ENCODE results near the gene PTPRG. TPM values are rescaled to one million over a fixed set of nuclear protein-coding genes. Genes with fewer than 3 reads are reported as not detected.
A peak's percentile ranks its signal among the peaks of the same experiment; 100 is the strongest.

Gene PTPRG
- total RNA-seq, 1 donor = 41.0 TPM

DNA sequence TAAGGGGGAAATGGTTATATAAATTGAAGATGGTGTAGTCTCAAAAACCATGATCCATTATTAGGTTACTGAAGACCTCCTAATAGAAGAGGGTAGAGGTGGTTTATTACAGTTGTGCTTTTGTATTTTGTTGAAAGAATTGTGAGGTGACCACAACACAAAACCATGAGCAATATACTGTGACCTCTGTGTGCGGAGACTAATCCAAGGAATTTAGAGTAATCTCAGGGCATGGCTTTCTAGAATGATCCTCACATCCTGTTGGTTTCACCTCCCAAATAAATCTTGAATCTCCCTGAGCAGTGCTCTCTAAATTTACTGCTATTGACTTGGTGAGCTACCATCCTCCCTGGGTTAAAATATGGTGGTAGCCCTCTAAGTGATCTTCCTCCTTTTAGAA lies 52.3 kb downstream of the PTPRG start:
- no peak overlapping the region for H3K4me3 ChIP-seq (ENCODE audit: low read depth, low read length)
- TF ChIP-seq, protein P1, sequence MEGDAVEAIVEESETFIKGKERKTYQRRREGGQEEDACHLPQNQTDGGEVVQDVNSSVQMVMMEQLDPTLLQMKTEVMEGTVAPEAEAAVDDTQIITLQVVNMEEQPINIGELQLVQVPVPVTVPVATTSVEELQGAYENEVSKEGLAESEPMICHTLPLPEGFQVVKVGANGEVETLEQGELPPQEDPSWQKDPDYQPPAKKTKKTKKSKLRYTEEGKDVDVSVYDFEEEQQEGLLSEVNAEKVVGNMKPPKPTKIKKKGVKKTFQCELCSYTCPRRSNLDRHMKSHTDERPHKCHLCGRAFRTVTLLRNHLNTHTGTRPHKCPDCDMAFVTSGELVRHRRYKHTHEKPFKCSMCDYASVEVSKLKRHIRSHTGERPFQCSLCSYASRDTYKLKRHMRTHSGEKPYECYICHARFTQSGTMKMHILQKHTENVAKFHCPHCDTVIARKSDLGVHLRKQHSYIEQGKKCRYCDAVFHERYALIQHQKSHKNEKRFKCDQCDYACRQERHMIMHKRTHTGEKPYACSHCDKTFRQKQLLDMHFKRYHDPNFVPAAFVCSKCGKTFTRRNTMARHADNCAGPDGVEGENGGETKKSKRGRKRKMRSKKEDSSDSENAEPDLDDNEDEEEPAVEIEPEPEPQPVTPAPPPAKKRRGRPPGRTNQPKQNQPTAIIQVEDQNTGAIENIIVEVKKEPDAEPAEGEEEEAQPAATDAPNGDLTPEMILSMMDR (IDR thresholded peaks at IDR 0.05; ENCODE audit: insufficient read depth, low read depth, low read length) = no peak
- peak; percentile 30 for DNase-seq (ENCODE audit: low read depth)

GRCh38 chr3:61615643-61616042 lies 54.3 kb downstream of the PTPRG start:
- H3K4me3 ChIP-seq (ENCODE audit: low read depth, low read length) = no peak overlapping the region
- no peak for DNase-seq (ENCODE audit: low read depth)
- TF ChIP-seq, protein P1 (IDR thresholded peaks at IDR 0.05; ENCODE audit: insufficient read depth, low read depth, low read length) = no peak

DNA sequence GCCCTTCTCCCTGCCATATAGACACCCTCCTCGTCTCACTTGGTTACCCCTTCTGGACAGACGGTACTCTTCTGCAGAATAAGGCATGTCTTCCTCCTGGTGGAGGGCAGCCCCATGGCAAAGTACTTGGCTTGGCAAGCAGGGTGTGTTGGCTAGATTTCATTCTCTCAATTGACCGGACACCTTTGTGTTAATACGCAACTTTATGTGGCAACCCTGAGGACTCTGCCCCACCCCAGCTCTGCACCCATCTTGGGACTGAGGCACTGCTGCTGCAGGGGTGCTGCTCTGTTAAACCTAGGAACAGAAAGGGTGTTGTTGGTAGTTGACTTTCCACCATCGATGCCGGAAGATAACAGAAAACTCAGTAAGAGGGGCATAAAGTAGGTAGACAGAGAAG lies 55.2 kb downstream of the PTPRG start:
- TF ChIP-seq, protein P1 (IDR thresholded peaks at IDR 0.05; ENCODE audit: insufficient read depth, low read depth, low read length) = no peak
- H3K4me3 ChIP-seq (ENCODE audit: low read depth, low read length) = no peak overlapping the region
- DNase-seq (ENCODE audit: low read depth) = no peak

DNA sequence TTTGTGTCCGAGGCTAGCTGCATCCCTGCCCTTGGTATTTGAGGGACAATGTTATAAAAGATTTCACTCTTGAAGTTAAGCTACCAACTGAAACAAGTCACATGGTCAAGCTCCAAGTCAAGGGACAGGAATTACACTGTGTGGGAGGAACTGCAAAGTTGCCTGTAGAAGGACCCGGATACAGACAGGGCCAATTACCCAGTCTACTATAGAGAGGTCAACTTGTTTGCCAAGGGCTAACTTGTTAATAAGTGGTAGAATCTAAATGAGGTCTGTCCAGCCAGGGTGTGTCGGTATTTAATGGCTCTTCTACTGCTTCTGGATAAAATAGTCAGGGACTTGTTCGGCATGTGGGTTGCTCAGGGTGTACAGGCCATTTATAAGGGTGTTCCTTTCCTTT lies 55.7 kb downstream of the PTPRG start:
- TF ChIP-seq, protein P1 (IDR thresholded peaks at IDR 0.05; ENCODE audit: insufficient read depth, low read depth, low read length) = no peak
- no peak for DNase-seq (ENCODE audit: low read depth)
- H3K4me3 ChIP-seq (ENCODE audit: low read depth, low read length) = no peak overlapping the region

DNA sequence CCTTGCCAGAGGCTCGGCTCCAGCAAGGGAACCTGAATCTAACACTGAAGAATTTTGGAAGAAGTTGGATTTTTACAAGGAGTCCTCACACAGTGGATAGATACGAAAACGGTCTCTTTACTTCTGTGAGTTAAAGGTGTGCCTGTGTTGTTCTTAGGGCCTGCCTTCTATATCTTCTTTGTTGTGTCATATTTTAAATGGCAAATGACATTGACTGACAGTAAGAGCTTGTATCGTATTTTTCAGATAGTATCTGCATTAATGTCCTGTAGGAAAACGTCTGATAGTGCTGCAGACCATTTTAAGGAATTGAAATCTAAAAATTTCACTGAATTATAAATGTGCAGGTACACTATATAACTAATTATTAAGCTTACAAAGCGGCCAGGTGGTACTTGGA lies 56.3 kb downstream of the PTPRG start:
- TF ChIP-seq, protein P1 (IDR thresholded peaks at IDR 0.05; ENCODE audit: insufficient read depth, low read depth, low read length) = no peak
- no peak overlapping the region for H3K4me3 ChIP-seq (ENCODE audit: low read depth, low read length)
- no peak for DNase-seq (ENCODE audit: low read depth)

GRCh38 chr3:61618231-61618630 lies 56.9 kb downstream of the PTPRG start:
- no peak for DNase-seq (ENCODE audit: low read depth)
- TF ChIP-seq, protein P1 (IDR thresholded peaks at IDR 0.05; ENCODE audit: insufficient read depth, low read depth, low read length) = no peak
- H3K4me3 ChIP-seq (ENCODE audit: low read depth, low read length) = no peak overlapping the region

GRCh38 chr3:61618871-61619270 lies 57.5 kb downstream of the PTPRG start:
- TF ChIP-seq, protein P1 (IDR thresholded peaks at IDR 0.05; ENCODE audit: insufficient read depth, low read depth, low read length) = no peak
- no peak for DNase-seq (ENCODE audit: low read depth)
- H3K4me3 ChIP-seq (ENCODE audit: low read depth, low read length) = no peak overlapping the region
